Parathyroid adenoma (tissue), 2 donors: Measurements from ENCODE around the gene ZFP64.
"Not testable (repeated sequence)": the region's sequence is repeated elsewhere in the genome, so short reads cannot be mapped to it uniquely, and the experiment has no call there.

Experiments
- H2AFZ ChIP-seq: fragments of 300-600 bp; sonication (generic); one replicate; pipeline ENCODE4 v1.7.0; 2017; ENCODE audit warnings: antibody characterized with exemption, mild to moderate bottlenecking
- H3K27ac ChIP-seq: fragments of 300-600 bp; sonication (generic); one replicate; pipeline ENCODE4 v1.7.0; 2017
- H3K27me3 ChIP-seq: fragments of 300-600 bp; sonication (generic); one replicate; pipeline ENCODE4 v1.7.0; 2017; ENCODE audit warnings: low read length; ENCODE audit not compliant: control insufficient read depth, insufficient read depth
- H3K36me3 ChIP-seq: fragments of 300-600 bp; sonication (generic); one replicate; pipeline ENCODE4 v1.7.0; 2017; ENCODE audit warnings: low read length; ENCODE audit not compliant: control insufficient read depth, insufficient read depth
- H3K4me1 ChIP-seq: fragments of 300-600 bp; sonication (generic); one replicate; pipeline ENCODE4 v1.7.0; 2017; ENCODE audit warnings: control low read depth
- H3K4me2 ChIP-seq: fragments of 300-600 bp; sonication (generic); one replicate; pipeline ENCODE4 v1.7.0; 2017; ENCODE audit warnings: low read length
- H3K4me3 ChIP-seq: fragments of 300-600 bp; sonication (generic); one replicate; pipeline ENCODE4 v1.7.0; 2017; ENCODE audit warnings: low read depth, low read length
- H3K79me2 ChIP-seq: fragments of 300-600 bp; sonication (generic); one replicate; pipeline ENCODE4 v1.7.0; 2017; ENCODE audit warnings: control low read depth
- H3K9ac ChIP-seq: fragments of 300-600 bp; sonication (generic); one replicate; pipeline ENCODE4 v1.7.0; 2017; ENCODE audit warnings: mild to moderate bottlenecking
- H3K9me3 ChIP-seq: fragments of 300-600 bp; sonication (generic); one replicate; pipeline ENCODE4 v1.7.0; 2017; ENCODE audit warnings: low read length; ENCODE audit not compliant: control insufficient read depth
- TF ChIP-seq, protein P1 (sequence below): fragments of 300-600 bp; sonication (generic); IDR thresholded peaks from one replicate; pipeline ENCODE4 v1.7.0; 2017; ENCODE audit warnings: antibody characterized with exemption, mild to moderate bottlenecking
- donor health status: primary hyperparathyroidism.

The ZFP64 gene

DNA sequence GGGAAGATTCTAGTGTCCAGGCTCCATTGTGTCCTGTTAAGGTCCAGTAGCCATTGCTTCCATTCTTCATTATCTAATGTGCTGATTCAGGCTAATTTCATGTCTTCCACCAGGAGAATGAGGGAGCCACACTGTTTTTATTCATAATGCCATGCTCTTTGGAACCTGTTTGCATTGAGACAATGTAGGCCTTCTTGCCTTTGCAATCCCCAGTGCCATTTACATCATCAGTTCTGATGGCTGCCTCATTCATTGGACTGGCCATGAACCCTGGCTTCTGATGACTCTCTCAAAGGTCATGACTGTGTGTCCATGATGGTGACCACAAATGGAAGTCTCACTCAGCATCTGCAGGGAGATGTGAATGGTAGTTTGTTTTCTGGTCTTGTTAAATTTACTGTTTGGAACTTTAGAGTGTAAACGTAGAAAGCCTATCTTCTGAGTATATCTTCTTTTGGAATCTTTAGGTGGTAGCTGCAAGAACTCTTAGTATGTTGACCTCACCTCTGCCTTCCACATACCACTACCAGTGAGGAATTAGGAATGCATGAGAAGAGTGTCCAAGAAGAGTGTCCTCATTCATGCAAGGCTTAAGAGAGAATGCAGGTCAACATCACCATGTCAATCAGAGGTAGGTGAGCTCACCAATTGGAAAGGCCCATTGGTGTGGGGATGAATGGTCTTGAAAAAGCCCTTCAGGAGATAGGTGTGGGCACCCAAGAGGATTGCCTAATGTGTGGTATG is 42.9 kb upstream of the ZFP64 start:
- Histone ChIP-seq H3K4me1 (no peaks in the 10 kb centered on the region), H3K36me3 (no peaks in the 10 kb centered on the region), H3K27me3 (no peaks in the 10 kb centered on the region), H3K4me2 (no peak overlapping the region), H3K79me2 (no peaks in the 10 kb centered on the region), H3K4me3 (no peak overlapping the region), H3K9ac (no peak overlapping the region), H3K9me3 (no peaks in the 10 kb centered on the region), H3K27ac (no peak overlapping the region), H2AFZ (no peak overlapping the region)
- TF ChIP-seq, protein P1, sequence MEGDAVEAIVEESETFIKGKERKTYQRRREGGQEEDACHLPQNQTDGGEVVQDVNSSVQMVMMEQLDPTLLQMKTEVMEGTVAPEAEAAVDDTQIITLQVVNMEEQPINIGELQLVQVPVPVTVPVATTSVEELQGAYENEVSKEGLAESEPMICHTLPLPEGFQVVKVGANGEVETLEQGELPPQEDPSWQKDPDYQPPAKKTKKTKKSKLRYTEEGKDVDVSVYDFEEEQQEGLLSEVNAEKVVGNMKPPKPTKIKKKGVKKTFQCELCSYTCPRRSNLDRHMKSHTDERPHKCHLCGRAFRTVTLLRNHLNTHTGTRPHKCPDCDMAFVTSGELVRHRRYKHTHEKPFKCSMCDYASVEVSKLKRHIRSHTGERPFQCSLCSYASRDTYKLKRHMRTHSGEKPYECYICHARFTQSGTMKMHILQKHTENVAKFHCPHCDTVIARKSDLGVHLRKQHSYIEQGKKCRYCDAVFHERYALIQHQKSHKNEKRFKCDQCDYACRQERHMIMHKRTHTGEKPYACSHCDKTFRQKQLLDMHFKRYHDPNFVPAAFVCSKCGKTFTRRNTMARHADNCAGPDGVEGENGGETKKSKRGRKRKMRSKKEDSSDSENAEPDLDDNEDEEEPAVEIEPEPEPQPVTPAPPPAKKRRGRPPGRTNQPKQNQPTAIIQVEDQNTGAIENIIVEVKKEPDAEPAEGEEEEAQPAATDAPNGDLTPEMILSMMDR, result no peak

GRCh38 chr20:52231230-52231746 is 39.7 kb upstream of the ZFP64 start:
- no peaks in the 10 kb centered on the region for H3K4me1 ChIP-seq
- H3K79me2 ChIP-seq, result no peaks in the 10 kb centered on the region
- no peak overlapping the region for H3K4me3 ChIP-seq
- H2AFZ ChIP-seq, result no peak overlapping the region
- no peak overlapping the region for H3K27ac ChIP-seq
- no peaks in the 10 kb centered on the region for H3K9me3 ChIP-seq
- no peaks in the 10 kb centered on the region for H3K27me3 ChIP-seq
- no peaks in the 10 kb centered on the region for H3K36me3 ChIP-seq
- no peak overlapping the region for H3K9ac ChIP-seq
- TF ChIP-seq, protein P1, result no peak
- no peak overlapping the region for H3K4me2 ChIP-seq

GRCh38 chr20:52230409-52230808 is 38.8 kb upstream of the ZFP64 start:
- H3K27ac ChIP-seq, result no peak overlapping the region
- no peak overlapping the region for H3K9ac ChIP-seq
- no peaks in the 10 kb centered on the region for H3K79me2 ChIP-seq
- TF ChIP-seq, protein P1, result no peak
- H3K4me3 ChIP-seq, result no peak overlapping the region
- no peaks in the 10 kb centered on the region for H3K27me3 ChIP-seq
- no peaks in the 10 kb centered on the region for H3K4me1 ChIP-seq
- H3K4me2 ChIP-seq, result no peak overlapping the region
- no peaks in the 10 kb centered on the region for H3K36me3 ChIP-seq
- no peak overlapping the region for H2AFZ ChIP-seq
- no peaks in the 10 kb centered on the region for H3K9me3 ChIP-seq

DNA sequence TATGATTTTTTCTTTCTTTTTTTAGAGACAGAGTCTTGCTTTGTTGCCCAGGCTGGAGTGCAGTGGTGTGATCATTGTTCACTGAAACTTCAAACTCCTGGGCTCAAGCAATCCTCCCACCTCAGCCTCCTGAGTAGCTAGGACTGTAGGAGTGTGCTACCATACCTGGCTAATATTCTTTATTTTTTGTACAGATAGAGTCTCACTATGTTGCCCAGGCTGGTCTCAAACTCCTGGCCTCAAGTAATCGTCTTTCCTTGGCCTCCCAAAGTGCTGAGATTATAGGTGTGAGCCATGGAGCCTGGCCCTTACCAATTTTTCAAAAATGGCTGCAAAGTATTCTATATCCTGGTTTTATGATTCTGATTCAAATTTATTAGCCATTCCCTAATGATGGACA is 37.8 kb upstream of the ZFP64 start:
- H3K4me3 ChIP-seq, H3K9ac ChIP-seq, H3K27me3 ChIP-seq, H3K9me3 ChIP-seq, H3K36me3 ChIP-seq, H3K79me2 ChIP-seq, H3K27ac ChIP-seq, H2AFZ ChIP-seq, H3K4me1 ChIP-seq, H3K4me2 ChIP-seq: not testable (repeated sequence)

- no peaks in the 10 kb centered on the region for H3K4me1 ChIP-seq
- no peaks in the 10 kb centered on the region for H3K36me3 ChIP-seq
- H3K4me3 ChIP-seq, result no peak overlapping the region
- no peak overlapping the region for H3K4me2 ChIP-seq
- H3K79me2 ChIP-seq, result no peaks in the 10 kb centered on the region
- no peak overlapping the region for H2AFZ ChIP-seq
- H3K9me3 ChIP-seq, result no peaks in the 10 kb centered on the region
- H3K27me3 ChIP-seq, result no peaks in the 10 kb centered on the region
- H3K9ac ChIP-seq, result no peak overlapping the region
- TF ChIP-seq, protein P1, result no peak
- H3K27ac ChIP-seq, result no peak overlapping the region
Measured at GRCh38 chr20:52226370-52226769, 34.8 kb upstream of the ZFP64 start.
